NOMO-1 treated with DMSO at 0.1 percent for 48 hours (cell line): Measurements from ENCODE around the gene TMPRSS11D.
A peak's percentile ranks its signal among the peaks of the same experiment; 100 is the strongest.

Source experiments
- DNase-seq: peaks from one replicate; lab custom pipeline; 2025; ENCODE audit not compliant: unreplicated experiment; lab: John Stamatoyannopoulos, UW

TMPRSS11D gene

DNA sequence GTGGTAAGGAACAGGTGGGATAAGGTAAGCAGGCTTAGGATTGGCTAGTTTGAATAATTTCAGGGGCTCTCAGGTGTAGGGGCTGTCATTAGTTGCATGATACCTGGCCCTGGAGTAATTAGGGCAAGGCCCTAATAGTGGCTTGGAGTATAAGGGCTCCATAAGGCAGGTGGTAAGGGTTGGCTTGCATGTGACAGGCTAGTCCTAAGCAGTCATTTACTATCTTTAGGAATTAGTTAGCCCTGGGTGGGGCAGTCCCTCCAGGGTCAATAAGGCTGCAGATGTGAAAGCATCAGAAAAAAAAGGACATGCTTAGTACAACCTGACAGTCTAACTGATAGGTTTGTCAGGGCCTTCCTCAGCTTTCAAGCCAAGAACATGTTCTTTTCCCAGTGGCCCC is 7.8 kb upstream of the TMPRSS11D start:
- DNase-seq: no peak

DNA sequence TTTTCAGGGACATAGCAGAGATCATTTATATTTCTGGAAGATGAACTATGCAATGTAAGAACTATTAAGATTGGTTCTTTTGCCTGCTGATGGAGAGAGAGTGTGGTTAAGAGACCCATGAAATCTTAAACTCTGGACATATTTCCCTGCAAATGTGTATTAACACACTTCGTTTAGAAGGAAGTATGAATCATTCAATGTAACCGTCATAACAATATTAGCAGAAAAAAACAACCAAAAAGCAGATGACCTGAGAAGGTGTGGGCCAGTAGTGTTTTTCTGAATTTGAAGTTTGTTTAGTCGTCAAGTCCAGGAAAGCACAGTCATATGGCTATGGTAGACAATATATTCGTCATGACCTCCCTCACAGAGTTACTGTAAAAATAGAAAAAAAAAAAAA is 2.5 kb upstream of the TMPRSS11D start:
- peak; percentile 53 for DNase-seq

DNA sequence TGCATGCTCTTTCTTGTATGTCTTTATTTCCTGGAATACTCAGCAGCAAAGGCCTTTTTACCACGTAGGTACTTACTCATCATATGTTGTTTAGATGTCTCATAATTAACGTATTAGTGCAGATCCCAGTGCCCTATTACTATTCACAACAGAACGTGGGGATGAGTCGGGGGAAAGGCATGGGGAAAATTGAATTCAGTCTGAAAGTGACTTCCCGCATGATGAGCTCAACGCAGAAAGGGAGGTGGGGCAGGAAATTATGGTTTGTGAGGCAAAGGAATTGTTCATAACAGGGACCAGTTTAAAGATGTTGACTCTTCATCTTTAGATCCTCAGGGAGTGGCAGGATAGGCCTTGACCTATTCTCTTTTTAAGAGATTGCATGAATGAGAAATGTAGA is 2.0 kb upstream of the TMPRSS11D start:
- DNase-seq: no peak

DNA sequence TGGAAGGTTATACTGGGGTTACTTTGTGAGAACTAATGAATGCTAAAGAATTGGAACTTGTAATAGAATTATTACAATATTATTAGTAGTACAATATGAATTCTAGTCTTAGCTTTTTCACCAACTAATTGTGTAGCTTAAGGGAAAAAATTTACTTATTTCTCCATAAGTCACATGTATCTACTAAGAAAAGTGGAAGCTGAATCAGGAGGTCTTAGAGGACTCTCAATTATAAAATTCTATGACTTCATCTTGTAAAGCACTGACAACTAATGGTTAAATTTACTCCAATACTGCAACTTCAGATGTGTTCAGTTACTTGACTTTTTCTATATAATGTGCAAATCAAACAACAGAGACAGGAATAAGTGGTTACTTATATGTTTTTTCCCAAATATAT is 899 bp upstream of the TMPRSS11D start:
- peak; percentile 13 for DNase-seq

DNA sequence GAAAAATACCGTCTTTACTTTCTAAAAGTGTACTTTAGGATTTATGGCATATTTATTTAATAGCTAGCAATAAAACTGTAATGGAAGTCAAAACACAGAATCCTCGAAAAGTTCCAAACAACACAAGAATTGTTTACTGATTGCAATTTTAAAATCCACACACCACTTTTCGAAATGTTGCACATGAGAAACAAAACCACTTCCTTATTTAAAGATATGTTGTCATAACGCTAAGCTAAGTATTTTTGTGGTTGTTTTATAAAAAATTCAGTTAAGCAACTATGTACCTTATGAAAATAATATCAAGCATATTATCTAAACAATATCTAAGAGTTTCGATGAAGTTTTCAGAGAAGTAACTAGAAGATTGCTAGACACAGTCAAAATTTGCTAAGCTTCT is 344 bp downstream of the TMPRSS11D start:
- DNase-seq: peak; percentile 81

DNA sequence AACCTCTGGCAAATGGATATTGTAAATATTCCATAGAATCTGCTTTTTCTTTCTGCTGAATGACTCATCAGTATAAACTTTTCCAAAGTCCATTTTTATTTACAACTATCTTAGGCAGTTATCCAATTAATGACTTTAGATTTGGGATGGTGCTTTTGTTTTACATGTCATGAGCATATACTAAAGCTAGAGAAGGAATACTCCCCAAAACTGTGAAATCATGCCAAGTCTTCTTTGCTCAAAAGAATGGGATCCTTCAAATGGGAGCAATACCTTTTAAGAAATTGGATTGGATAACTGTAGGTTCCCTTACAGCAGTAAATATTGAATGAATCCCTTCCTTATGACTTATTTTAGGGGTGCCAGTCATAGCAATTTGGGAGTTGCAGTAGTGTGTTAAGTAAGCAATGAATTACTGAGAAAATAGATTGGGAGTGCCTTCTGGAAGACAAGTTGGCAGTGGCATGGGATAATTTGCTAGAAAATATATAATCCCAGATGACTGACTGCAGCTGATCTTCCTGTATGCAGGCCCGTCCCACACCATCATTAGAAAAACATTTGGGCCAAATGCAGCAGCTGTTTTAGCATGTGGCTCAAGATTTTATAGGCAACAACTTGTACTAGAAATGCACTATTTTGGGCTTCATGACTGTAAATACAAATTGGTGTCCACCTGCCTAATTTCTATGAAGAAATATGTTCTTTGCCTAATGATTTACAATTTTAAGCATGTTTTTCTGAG is 2.8 kb downstream of the TMPRSS11D start:
- no peak for DNase-seq

DNA sequence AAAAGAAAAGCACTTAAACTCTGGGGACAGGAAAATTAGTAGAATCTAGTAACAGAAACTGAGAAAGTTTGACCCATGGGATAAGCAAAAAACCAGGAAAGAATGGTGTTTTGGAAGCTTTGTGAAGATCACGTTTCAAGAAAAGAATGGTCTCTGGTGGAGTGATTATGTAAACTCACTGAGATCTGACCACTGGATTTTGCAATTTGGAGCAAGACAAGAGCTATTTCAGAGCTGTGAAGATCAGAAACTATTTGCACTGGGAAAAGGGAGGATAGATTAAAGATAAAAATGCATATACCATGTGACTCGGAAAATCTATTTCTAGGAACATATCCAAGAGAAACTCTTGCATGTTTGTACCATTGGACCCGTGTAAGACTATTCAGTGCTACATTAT is 4.3 kb downstream of the TMPRSS11D start:
- peak; percentile 49 for DNase-seq

DNA sequence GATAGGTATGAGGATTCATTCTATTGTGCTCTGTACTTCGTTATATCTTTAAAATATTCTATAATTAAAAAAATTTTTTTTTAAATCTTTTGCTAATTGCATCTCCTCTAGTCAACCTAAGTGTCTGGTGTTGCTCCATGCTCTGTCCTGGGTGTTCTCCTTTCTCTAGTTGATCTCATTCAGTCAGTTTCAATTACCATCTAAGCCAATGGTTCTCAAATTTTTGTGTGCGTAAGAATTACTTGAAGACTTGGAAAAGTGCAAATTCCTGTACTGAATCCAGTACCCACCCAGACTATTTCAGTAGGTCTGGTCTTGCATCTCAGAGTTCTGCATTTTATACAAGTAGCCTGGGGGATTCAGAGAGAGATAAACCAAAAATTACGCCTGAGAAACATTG is 6.7 kb downstream of the TMPRSS11D start:
- no peak for DNase-seq

DNA sequence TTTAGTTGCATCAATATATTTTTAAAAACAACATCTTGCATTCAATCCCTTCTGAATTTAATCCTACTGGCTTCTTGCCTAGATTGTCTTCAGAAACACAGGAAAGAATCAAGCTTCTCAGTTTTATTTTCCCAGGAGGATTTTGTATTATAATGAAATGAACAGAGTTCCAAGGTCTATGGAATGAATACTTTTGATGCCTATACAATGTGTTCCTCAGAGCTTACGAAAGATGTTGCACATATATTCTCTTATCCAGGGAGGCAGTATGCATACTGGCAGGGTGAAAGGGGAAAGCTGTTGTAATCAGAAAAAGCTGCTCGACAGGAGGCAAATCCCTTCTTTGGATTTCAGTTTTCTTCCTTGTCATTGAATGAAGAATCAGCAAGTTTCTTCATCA is 8.8 kb downstream of the TMPRSS11D start:
- no peak for DNase-seq

DNA sequence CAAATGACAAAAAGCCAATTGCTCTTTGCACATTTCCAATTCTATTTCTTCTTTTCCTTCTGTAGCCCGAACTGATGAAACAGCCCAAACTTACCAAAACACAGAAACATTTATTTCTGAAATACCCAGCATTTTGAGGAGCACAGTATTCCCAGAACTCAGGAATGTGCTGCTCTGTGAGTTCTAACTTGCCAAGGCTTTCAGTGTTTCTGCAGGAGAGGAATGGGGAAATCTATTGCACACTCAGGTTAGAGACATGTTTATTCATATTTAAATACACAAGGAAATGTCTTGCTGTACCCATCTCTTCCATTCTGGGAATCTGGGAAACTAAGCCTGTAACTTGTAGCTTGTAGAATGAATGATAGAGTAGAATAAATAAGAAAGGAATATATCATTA is 10.7 kb downstream of the TMPRSS11D start:
- no peak for DNase-seq

DNA sequence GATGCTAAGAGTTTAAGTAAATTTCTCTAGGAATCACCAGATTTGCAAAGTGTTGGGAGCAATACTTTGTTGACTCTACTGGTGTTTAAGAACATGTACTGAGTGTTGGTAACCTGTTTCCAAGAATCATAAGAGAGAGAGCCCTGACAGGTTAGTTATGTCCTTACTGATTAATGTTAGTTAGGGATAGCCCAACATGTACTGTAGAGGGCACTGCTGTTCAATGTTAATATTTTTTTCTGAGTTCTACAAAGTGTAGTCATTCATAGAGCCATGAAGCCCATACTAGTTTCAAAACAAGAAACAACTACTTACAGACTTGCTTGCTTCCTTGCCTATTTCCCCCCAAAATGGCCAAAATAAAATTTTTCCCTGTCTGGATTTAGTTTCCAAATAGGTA is 11.9 kb downstream of the TMPRSS11D start:
- DNase-seq: peak; percentile 68

DNA sequence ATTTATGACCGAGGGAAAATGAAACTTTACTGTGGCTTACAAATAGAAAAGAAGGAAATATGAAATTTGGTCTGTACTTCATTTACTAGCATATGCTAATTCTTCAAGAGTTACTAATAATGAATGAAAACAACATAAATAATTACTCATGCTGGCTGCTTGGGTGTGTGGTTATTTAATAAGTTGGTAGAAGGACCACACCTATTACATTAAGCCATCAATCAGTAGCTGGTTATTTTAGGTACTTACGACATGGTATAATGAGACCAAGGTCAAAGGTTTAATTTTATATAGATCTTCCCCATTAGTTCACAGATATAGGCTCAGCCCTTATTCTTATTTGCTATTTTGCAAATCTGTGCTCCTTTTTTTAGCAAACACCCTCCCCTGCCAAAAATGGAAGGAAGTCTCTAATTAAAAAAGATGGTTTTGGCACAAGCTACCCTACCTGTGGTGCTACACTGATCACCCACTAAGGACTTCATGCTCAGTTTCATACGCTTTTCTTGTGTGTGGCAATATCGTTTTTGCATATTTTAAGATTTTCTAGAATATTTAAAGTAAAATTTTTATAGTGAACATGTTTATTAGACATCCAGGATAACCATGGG is 14.1 kb downstream of the TMPRSS11D start:
- peak; percentile 38 for DNase-seq

DNA sequence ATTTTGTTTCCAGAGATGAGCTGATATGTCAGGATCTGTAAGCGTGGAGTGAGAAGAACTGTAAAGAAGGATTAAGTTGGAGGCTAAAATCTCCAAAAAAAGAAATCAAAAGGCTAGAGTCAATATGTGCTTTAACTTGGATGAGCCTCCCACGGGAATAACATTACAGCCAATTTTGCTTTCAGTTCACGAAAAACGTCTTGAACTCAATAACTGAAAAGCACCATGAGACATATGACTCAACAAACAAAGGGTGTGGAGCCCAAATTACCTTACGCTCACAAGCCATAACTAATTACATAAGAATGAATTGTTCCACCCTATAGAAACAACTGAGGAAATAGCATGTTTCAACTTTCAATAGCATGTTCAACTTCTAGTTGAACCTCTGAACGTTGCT is 22.3 kb downstream of the TMPRSS11D start:
- DNase-seq: peak; percentile 10

DNA sequence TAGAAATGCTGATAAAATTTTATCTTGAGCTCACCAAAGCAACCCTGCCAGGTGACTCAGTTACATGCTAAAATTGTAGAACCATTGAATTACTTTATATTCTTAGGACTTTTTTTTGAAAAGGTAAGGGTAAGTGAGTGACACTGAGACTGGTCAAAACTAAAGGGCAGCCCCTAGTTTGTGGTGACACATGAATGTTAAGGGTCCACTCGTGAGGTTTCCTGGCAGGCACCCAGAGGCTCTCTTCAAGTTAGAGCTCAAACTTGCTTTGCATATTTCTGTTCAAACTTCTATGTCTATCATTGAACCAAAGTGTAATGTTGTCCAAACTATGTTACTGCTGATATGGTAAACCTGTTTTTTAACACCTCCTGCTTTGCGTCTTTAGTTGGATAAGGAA is 30.5 kb downstream of the TMPRSS11D start:
- DNase-seq: no peak

DNA sequence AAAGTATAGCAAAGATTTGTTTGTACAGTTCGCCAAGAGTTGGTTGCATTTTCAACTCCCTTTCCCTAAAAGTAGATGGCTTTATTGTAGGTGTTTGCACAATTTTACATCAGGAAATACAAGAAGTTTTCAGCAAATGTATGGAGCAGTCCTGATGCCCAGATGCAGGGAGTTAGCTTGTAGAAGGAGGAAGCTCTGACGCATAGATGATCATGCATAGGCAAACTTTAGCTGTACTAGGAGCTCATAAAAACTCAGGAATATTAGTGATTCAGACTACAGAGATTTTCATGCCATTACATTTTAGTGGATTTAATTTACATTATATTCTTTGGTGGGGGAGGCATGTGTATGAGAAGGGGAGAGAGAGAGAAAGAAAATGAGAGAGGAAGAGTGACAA is 62.9 kb downstream of the TMPRSS11D start:
- DNase-seq: no peak

DNA sequence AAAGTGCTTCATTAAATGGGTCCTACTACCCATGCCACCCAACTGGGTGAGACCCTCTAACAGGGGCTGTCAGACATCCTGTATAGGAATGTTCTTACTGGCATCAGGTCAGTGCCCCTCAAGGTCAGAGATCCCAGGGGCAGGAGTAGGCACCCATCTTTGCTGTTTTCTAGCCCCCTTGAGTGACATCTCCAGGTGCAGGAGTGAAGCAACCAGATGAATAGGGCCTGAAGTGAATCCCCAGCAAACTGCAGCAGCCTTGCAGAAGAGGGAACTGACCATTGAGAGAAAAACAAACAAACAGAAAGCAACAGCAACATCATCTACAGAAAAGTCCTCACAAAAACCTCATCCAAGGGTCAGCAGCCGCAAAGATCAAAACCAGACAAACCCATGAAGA is 73.8 kb downstream of the TMPRSS11D start:
- no peak for DNase-seq

DNA sequence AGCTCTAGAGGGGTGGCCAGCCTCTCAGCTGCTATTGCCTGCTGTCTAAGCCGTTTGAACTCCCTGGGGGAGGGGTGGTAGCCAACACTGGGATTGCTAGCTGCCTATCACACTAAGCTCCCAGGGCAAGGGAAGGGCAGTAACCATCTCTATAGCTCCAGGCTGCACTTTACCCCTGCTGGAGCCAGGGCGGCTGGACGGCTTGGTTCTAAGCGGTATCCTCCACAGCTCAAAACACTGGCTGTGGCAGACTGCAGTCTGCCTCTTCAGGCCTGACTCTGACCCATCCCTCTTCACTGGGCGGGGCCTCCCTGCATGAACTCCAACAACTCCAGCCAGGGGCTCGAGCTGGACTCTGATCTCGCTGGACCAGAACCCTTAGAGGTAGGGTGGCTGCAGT is 74.3 kb downstream of the TMPRSS11D start:
- DNase-seq: no peak

DNA sequence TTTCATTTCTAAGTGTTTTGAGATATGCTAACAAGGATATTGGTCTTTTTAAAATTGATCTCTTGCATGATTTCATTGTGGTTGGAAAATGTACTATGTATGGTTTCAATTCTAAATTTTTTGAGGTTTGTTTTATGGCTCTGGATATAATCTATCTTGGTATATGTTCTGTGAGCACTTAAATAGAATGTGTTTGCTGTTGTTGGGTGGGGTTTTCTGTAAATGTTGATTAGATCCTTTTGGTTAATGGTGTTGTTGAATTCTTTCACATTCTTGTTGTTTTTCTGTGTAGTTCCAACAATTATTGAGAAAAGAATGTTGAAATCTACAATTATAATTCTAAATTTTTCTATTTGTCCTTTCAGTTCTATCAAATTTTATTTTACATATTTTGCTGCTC is 87.0 kb downstream of the TMPRSS11D start:
- DNase-seq: no peak

DNA sequence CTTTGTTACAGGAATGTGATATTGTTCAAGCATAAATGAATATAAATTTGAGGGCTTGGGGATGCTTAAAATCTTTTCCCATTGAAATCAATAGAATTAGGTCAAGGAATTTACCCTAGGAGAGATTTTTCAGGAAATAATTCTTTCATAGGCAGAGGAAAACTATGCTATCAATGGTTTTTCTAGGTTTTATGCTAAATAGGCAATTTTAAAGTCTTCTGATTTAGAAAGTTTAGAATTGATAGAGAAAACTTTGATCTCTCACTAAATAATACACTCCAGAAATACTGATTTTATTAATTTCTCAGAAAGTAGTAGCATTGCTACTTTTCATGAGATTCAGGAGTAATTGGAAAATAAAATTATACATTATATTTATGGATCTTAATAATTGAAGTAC is 93.1 kb downstream of the TMPRSS11D start:
- DNase-seq: no peak

DNA sequence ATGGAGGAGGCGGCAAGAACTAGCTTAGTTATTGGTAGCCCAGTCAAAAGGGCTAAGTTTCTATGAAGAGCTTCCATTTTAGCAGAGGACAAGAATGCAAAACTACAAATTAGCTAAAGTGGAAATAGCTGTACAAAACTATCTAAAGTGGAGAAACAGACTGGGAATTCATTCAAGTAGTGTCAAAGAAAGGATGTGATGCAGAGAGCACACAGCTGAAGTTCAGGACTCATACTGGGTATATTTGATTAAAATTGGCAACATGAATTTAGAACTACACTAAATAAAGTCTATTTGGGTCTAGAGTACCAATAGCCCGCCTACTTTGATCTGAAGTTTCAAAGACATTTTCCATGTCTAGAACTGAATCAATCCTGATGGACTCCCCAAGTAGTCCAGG is 96.5 kb downstream of the TMPRSS11D start:
- DNase-seq: no peak

DNA sequence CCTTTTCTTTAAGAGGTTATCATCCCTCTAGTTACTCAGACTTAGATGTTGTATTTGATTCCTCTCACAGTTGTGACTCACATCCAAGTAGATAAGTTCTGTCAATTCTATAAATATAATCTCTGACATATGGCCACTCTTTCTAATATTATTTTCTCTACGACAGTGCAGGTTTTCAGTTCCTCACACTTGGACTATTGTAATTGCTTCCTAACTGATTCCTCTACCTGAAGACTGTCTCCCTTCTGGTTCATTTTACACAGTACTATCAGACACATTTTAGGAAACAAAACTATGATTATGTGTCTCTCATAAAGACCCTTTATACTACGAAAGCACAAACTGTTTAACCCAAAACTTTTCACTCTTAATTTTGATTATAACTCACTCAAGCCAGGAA is 98.3 kb downstream of the TMPRSS11D start:
- no peak for DNase-seq

DNA sequence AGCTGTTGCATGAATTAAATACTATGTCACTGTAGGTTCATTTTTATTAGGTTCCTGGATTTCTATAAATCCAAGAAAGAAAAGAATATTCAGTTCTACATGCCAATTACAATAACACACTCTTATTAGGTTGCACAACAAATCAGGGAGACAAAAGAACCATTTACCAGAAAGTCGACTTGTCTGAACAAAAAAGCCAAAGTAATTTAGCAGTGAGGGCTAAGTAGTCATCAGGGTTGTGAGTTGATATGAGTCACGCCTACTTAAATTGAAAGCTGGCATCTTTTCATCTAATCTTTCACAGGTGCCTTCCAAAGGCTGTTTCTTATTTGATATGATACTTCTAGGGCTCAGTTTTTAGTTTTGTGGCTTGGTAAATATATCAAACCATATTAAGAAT is 104.2 kb downstream of the TMPRSS11D start:
- no peak for DNase-seq

DNA sequence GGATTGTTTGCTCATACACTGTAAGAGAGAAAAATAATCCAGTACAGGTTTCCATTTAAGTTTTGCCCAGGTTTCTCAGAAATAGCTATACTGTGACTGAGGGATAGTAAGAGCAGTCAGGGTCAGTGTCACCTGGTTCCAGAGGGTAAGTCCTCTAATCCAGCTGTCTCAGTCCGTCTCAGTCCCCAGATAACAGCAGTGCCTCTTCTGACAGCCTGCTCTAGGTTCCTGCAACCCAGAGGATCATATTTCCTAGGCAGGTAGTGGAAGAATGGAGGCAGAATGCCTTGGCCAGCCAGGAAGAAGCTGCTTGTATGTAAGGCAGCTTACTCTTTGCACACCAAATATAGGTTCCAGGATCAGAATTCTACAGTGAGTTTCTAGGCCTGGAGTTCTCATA is 107.1 kb downstream of the TMPRSS11D start:
- DNase-seq: no peak
